NCI-H345 treated with DMSO at 0.1 percent for 48 hours (cell line): ENCODE data around the gene CERS5.

Experiments used
- DNase-seq: peaks from one replicate; lab custom pipeline; 2025; ENCODE audit not compliant: unreplicated experiment; lab: John Stamatoyannopoulos, UW

CERS5 gene

DNA sequence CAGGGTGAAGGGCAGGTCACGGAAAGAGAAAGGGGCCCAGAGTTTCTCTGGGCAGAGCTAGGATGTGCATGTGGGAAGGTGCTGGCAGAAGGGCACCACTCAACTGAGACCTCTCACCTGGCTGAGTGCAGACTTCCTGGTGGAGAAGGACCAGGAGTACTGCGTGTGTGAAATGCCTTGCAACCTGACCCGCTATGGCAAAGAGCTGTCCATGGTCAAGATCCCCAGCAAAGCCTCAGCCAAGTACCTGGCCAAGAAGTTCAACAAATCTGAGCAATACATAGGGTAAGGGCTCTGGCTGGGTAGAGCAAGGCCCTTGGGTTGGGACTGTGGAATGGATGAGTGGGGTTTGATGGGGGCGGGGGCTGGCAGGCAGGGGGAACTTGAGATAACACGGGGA lies 87.4 kb downstream of the CERS5 start:
- no peak for DNase-seq
